ENCODE data around the gene DNM3.
"Not testable (repeated sequence)": the region's sequence is repeated elsewhere in the genome, so short reads cannot be mapped to it uniquely, and the experiment has no call there.

The DNM3 gene

DNA sequence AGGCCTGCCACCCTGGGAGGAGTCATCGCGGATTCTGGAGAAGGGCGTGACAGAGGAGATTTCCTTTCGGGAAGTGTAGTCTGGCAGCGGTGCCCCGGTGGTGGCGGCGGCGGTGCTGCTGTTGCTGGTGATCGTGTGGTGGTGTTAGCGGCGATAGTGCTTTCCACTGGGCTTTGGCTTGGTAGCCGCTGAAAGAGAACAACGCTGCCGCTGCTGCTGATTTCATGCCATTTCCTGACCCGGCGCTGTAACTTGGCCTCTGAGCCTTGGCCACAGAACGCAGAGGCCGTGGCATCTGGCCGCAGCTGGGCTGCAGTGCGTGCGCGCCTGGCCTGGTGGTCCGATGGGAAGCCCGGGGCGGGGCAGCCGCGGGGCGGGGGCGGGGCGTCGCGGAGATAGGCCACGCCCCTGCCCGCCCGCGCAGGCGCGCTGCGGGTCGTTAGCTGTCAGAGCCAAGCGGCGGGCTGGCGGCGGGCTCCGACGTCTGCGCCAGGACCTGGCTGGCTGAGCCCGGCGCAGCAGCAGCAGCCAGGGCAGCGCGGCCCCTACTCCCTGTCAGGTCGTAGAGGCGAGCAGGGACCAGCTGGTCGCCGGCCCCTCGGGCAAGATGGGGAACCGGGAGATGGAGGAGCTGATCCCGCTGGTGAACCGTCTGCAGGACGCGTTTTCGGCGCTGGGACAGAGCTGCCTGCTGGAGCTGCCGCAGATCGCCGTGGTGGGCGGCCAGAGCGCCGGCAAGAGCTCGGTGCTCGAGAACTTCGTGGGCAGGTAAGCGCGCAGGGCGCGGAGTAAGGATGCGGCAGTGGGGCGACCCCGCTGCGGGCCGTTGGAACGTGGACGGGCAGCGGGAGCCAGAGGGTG, at the start of gene DNM3:
DNM3 (plus strand) TSS at position 449 of the 861 bp plus-strand sequence; CDS start at position 608, 159 bp downstream.
- DNase-seq: no peak

DNA sequence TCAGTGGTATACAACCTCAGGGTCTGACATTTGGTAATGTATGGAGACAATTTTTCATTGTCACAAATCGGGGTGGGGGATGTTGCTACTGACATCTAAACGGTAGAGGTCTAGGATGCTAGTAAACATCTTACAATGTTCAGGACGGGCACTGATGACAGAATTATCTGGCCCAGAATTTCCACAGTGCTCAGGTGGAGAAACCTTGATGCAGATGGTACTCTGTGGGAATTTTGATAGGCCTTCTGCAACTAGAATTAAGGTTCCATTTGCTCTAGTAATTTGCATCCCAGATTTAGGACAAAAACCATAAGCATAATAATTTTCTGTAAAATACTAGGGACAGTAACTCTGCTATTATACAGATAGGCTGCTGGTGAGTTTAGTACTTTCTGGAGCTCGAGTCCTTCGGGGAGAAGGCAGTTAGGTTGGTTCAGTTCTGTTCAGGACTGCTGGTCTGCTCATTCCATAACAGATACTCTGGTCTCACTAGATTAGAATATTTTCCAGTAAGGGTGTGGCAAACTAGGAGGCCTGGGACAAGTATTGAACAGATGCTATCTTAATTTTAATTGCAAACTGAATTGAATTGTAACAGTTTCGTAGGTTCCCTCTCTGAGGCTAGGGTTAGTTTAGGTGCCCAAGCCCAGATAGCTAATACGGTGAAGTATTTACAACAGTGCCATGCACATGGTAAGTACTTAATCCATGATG, 48.5 kb upstream of the DNM3 start:
- DNase-seq: no peak

- DNase-seq: no peak
Observed at GRCh38 chr1:171793636-171794035, 47.7 kb upstream of the DNM3 start.

- no peak for DNase-seq
Observed at GRCh38 chr1:171794085-171794484, 47.2 kb upstream of the DNM3 start.

DNA sequence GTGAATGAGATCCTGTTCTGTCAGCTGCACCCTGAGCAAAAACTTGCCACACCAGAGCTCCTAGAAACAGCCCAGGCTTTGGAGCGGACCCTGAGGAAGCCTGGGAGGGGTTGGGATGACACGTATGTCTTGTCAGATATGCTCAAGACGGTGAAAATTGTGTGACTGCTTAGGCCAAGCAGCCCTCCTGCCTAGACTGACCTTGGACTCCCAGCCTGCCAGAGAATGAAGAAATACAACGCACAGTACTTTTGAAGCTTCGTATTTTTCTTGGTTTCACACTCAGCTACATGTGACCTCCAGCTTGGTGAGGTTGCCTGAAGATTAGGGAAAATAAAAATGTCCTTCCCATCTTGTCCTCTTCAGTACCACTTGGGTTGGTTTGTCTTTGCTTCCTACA, 44.7 kb upstream of the DNM3 start:
- DNase-seq: no peak

DNA sequence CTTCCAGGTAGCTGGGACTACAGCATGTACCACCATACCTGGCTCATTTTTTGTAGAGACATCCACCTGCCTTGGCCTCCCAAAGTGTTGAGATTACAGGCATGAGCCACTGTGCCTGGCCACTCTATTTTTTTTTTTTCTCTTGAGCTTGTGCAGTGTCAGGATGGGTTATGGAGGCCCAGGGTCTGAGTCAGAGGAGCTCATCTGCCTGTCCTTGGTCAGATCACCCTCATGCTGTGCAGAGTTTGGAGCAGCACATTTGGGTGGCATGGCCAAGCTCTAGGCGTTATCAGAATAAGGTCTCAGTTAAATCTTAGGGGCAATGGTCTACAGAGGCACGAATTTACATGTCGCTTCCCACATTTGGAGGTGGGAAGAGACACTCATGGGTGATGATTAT, 43.0 kb upstream of the DNM3 start:
- no peak for DNase-seq

GRCh38 chr1:171798765-171799164, 42.5 kb upstream of the DNM3 start:
- DNase-seq: no peak

DNA sequence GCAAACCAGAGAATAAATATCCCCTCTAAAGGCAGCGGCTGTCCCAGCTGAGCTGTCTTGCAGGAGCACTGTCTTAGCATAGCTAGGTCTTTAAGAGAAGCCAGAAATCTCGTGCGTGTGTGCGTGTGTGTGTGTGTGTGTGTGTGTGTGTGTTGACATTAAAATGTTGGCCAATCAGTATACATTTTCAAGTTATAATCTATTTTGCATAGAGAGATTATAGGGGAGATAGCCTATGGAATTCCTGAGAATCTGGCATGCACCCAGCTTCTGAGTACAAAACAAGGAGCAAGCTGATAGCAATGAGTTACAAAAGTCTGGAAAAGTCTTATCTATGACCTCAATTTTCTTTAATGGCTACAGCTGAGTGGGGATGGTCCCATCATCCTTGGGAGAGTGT, 42.1 kb upstream of the DNM3 start:
- DNase-seq: no peak

DNA sequence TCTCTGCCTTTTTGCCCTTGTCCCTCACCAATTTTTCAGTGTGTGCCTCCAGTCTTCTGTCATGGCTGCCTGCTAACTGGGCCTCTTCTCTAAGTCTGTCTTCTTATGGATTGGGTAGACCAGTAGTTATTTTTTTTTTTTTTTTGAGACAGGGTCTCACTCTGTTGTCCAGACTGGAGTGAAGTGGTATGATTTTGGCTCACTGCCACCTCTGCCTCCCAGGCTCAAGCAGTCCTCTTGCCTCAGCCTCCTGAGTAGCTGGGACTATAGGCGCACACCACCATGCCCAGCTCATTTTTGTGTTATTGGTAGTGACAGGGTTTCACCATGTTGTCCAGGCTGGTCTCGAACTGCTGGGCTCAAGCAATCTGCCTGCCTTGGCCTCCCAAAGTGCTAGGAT, 41.6 kb upstream of the DNM3 start:
- not testable (repeated sequence) for DNase-seq

DNA sequence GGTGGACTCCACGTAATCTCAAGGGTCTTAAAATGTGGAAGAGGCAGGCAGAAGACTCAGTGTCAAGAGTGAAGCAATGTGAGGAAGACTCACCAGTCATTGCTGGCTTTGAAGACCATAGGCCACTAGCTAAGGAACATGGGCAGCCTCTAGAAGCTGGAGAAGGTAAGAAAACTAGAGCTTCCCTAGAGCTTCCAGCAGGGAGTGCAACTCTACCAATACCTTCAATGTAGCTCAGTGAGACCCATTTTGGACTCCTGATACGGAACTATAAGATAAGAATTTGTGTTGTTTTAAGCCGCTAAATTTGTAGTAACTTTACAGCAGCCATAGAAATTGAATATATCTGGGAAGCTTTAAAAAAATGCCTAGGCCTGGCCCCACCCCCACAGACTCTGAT, 41.0 kb upstream of the DNM3 start:
- no peak for DNase-seq

DNA sequence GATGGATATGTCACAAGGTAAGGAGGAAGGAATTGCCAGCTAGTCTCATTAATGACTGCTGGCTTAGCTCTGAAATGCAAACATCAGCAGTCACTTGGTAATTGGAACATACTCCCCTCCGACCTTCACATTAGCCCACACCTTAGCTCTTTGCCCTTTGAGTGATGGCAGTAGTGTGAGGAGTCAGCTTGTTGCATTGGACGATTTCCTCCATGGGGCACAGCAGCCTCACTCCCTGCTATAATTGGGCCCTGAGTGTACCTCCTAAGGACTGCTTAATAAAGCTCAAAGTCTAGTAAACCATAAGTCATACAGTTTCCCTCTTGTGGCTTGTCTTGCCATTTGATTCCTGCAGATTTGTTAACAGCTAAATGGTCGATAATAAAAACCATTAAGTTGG, 40.4 kb upstream of the DNM3 start:
- no peak for DNase-seq

DNA sequence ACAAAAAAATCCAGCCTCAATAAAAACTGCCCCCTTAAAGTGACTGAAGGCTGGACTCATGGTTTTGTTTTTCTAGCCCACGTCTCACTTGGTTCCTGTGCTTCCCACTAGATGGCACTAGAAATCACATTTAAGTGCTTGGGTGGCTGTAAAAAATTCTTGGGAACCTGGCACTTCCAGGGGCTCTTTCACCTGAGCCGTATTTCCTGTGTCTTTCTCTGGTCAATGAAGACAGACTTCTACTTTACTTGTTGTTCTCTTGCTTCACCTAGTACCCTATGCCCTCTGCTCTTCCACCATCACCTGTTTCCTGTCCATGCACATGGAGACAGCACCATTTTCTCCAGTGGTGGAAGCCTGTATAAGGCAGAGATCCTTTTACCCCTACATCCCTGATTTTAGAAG, 39.8 kb upstream of the DNM3 start:
- peak; percentile 16 to 37 for DNase-seq

- no peak for DNase-seq
Observed at GRCh38 chr1:171802207-171802606, 39.1 kb upstream of the DNM3 start.

GRCh38 chr1:171803045-171803444, 38.3 kb upstream of the DNM3 start:
- peak; percentile 42 to 54 for DNase-seq

- DNase-seq: no peak
Observed at GRCh38 chr1:171803461-171804022, 37.8 kb upstream of the DNM3 start.

DNA sequence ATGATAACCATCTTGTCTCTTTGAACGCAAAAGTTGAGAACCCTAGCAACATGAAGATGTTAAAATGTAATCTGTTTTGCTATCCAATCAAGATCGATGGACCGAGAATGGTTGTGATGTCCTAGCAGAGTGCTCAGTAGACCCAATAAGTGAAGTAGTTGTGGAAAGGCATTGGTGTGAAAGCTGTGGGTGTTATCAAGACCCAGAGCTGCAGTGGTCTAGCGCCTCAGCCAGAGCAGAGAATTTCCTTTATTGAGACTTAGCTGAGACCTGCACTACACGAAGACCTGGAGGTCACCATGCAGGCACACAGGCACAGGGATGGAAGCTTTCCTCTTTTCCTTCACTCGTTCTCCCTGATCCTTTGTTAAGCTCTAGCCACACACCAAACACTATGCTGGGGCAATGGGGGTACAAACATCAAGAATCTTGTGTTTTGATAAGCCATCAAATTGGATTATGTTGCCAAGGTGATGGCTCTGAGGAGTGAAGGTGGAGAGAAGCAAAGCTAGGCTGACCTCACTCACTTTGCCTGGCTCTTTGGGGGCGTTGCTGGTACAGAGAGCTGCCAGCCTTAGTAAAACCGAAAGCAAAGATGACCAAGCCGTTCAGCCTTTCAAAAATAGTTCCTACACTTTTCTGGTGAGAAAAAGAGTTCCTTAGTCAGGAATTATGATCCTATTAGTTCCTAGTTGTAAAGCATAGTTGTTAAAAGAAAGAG, 35.7 kb upstream of the DNM3 start:
- DNase-seq: no peak

DNA sequence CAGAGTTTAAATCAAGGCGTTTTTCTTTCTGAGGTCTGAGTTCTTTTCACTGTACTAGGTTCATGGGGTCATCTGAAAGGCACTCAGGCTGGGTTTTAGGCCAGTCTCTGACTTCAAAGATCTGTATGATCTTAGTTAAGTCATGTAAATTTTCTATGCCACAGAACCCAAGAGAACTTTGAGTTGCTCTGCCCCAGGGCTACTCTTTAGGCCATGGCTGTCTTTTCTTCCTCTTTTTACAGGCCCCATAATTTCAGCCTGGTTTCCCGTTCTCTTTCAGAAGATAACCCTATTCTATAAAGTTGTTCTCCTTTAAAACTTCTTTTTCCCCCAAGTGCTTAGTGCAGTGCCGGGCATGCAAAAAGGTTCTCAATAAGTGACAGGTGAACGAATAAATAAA, 33.7 kb upstream of the DNM3 start:
- peak; percentile 34 to 56 for DNase-seq

DNA sequence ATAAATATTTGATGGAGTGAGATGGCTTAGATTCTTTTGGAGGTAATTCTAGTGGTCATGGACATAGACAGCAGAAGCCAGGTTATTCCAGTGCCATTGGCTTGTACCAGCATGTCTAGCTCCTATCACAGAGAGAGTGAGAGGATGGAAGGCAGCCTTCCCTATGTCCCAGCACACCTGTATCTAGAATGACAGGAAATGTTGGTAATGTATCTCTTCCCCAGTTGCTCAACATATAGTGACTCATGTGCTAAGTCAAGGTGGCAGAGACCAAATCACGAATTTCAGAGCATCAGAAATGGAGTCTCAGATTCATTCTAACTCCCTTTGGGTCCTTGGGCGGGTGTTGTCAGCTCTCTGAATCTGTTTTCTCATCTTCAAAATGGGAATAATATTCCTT, 31.5 kb upstream of the DNM3 start:
- no peak for DNase-seq

GRCh38 chr1:171811672-171812071, 29.6 kb upstream of the DNM3 start:
- DNase-seq: no peak

- DNase-seq: no peak
Observed at GRCh38 chr1:171814692-171815091, 26.6 kb upstream of the DNM3 start.

- no peak for DNase-seq
Observed at GRCh38 chr1:171816300-171816901, 24.9 kb upstream of the DNM3 start.

GRCh38 chr1:171817511-171818265, 23.6 kb upstream of the DNM3 start:
- DNase-seq: no peak

All from AML-193 (cell line).